ENCODE measurements around the gene SH3BP5L.

The SH3BP5L gene

DNA sequence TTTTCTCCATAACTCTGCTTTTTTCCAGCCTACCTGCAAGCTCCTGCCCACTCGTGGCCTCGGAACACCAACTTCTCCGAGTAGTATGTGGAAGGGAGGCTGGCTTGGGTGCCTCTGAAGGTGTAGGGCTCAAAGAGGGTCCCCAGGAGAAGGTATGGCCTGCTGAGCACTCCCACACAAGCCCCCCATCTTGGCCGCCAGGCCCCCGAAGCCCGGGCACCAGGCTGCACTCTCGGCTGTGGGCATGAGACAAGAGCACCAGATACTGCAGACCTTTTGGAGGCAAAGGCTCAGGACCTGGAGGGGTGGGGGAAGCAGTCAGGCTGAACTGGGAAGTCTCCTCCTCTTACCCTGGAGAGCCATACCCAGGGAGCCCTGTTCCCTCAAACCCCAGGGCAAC lies 31.5 kb upstream of the SH3BP5L start:
- Histone ChIP-seq H3K79me2 (ENCODE audit: insufficient read depth, low read depth) (peaks cover 13% of the 10 kb centered on the region), H3K4me1 (ENCODE audit: low read depth, poor library complexity, severe bottlenecking) (peaks cover 14% of the 10 kb centered on the region), H3K4me3 (IDR thresholded peaks at IDR 0.05; ENCODE audit: insufficient read depth, low read depth, low read length) (no peak overlapping the region), H3K36me3 (ENCODE audit: insufficient read depth) (no peaks in the 10 kb centered on the region), H3K27me3 (ENCODE audit: insufficient read depth, low read depth) (no peaks in the 10 kb centered on the region), H3K27ac (peak overlapping the region; percentile 89), H4K20me1 (ENCODE audit: insufficient read depth) (no peaks in the 10 kb centered on the region), H3K9ac (peak overlapping the region; percentile 91; the same call in 1 of the 2 replicates), H2AFZ (ENCODE audit: low read depth) (peak overlapping the region; percentile 77), H3K4me2 (peak overlapping the region; percentile 91)
- TF ChIP-seq, protein P1, sequence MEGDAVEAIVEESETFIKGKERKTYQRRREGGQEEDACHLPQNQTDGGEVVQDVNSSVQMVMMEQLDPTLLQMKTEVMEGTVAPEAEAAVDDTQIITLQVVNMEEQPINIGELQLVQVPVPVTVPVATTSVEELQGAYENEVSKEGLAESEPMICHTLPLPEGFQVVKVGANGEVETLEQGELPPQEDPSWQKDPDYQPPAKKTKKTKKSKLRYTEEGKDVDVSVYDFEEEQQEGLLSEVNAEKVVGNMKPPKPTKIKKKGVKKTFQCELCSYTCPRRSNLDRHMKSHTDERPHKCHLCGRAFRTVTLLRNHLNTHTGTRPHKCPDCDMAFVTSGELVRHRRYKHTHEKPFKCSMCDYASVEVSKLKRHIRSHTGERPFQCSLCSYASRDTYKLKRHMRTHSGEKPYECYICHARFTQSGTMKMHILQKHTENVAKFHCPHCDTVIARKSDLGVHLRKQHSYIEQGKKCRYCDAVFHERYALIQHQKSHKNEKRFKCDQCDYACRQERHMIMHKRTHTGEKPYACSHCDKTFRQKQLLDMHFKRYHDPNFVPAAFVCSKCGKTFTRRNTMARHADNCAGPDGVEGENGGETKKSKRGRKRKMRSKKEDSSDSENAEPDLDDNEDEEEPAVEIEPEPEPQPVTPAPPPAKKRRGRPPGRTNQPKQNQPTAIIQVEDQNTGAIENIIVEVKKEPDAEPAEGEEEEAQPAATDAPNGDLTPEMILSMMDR (conservative IDR thresholded peaks at IDR 0.05; ENCODE audit: low read depth, low read length), result no peak

DNA sequence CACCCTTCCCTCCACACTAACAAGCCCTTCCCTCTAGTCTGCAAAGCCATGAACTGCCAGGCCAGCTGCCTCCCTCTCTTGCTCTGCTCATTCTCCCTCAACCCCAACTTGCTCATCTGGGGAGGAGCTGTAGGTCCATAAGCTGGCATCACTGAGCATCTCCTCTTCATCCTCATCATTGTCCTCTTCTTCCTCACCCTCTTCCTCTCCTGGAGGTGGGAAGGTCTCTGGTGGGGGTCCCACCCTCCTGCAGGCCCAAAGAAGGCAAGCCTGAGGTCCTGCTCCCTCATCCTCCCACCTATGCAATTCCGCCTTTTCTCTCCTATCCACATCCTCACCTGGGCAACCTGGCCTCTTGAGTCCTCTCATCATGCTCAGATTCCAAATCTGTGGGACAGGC lies 30.5 kb upstream of the SH3BP5L start:
- TF ChIP-seq, protein P1 (conservative IDR thresholded peaks at IDR 0.05; ENCODE audit: low read depth, low read length), result no peak
- Histone ChIP-seq H4K20me1 (ENCODE audit: insufficient read depth) (no peaks in the 10 kb centered on the region), H3K4me3 (IDR thresholded peaks at IDR 0.05; ENCODE audit: insufficient read depth, low read depth, low read length) (no peak overlapping the region), H3K9ac (no peak overlapping the region), H3K36me3 (ENCODE audit: insufficient read depth) (no peaks in the 10 kb centered on the region), H3K4me2 (no peak overlapping the region; the same call in 1 of the 2 replicates), H3K27me3 (ENCODE audit: insufficient read depth, low read depth) (no peaks in the 10 kb centered on the region), H2AFZ (ENCODE audit: low read depth) (no peak overlapping the region), H3K4me1 (ENCODE audit: low read depth, poor library complexity, severe bottlenecking) (peaks cover 14% of the 10 kb centered on the region), H3K79me2 (ENCODE audit: insufficient read depth, low read depth) (peaks cover 13% of the 10 kb centered on the region), H3K27ac (no peak overlapping the region)

DNA sequence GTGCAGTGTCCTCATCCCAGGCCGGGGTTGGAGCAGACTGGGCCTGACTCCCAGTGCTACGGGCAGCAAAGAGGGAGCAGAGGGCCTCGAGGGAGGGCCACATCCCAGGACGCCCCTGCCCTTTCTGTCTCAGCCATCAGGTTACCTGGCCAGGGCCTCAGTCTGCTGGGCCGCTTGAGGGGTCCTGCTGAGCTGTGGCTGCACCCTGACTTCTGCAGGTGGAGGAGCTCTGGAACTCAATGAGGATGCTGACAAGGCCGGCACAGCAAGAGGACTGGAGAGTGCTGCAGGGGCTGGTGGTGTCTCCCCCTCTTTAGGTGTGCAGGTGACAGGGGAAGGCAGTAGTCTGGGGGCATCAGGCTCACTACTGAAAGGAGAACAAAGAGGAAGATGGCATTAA lies 29.9 kb upstream of the SH3BP5L start:
- Histone ChIP-seq H3K27ac (no peak overlapping the region), H4K20me1 (ENCODE audit: insufficient read depth) (no peaks in the 10 kb centered on the region), H3K4me1 (ENCODE audit: low read depth, poor library complexity, severe bottlenecking) (peaks cover 14% of the 10 kb centered on the region), H2AFZ (ENCODE audit: low read depth) (no peak overlapping the region), H3K9ac (no peak overlapping the region), H3K36me3 (ENCODE audit: insufficient read depth) (no peaks in the 10 kb centered on the region), H3K27me3 (ENCODE audit: insufficient read depth, low read depth) (no peaks in the 10 kb centered on the region), H3K4me3 (IDR thresholded peaks at IDR 0.05; ENCODE audit: insufficient read depth, low read depth, low read length) (no peak overlapping the region), H3K4me2 (no peak overlapping the region), H3K79me2 (ENCODE audit: insufficient read depth, low read depth) (peaks cover 13% of the 10 kb centered on the region)
- TF ChIP-seq, protein P1 (conservative IDR thresholded peaks at IDR 0.05; ENCODE audit: low read depth, low read length), result no peak

DNA sequence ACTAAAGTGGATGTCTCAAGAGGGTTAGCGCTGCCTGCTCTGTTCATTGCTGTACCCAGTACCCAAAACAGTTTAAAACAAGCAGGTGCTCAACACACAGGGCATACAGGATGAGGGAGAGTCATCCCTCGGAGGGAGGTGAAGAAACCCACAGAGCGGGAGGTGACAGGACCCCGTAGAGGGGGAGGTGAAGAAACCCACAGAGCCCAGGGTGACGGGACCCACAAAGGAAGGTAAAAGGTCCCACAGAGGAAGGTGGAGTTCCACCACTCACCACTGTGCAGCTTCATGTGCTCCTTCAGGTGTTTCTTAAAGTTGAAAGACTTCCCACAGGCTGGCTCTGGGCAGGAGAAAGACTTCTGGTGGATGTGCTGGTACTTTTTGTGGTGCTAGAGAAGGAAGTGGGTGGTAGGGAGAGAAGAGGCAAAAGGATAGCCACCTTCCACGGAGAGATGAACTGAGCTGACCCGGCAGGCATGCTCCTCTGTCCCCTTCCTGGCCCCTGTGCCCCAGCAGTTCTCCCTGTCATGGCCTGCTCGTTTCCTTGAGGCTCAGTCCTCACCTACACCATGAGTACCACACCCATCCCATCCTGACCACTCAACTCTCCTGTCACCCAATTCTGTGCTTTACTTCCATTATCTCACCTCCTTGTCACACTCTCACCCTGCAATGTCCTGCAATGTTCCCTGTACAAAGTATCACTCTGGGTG lies 28.1 kb upstream of the SH3BP5L start:
- TF ChIP-seq, protein P1 (conservative IDR thresholded peaks at IDR 0.05; ENCODE audit: low read depth, low read length), result no peak
- Histone ChIP-seq H3K4me2 (no peak overlapping the region), H3K4me3 (IDR thresholded peaks at IDR 0.05; ENCODE audit: insufficient read depth, low read depth, low read length) (no peak overlapping the region), H3K36me3 (ENCODE audit: insufficient read depth) (no peaks in the 10 kb centered on the region), H3K79me2 (ENCODE audit: insufficient read depth, low read depth) (peaks cover 13% of the 10 kb centered on the region), H3K27ac (no peak overlapping the region), H3K9ac (no peak overlapping the region), H3K27me3 (ENCODE audit: insufficient read depth, low read depth) (no peaks in the 10 kb centered on the region), H3K4me1 (ENCODE audit: low read depth, poor library complexity, severe bottlenecking) (peaks cover 7% of the 10 kb centered on the region), H2AFZ (ENCODE audit: low read depth) (no peak overlapping the region), H4K20me1 (ENCODE audit: insufficient read depth) (no peaks in the 10 kb centered on the region)

Measured in KMS-11 (cell line).